AG10803 (cell line): ENCODE measurements around the gene ITGA3.

Experiments used
- DNase-seq: peaks from one replicate; pipeline ENCODE4 v3.0.0; 2010; ENCODE audit warnings: low read depth
- H3K4me3 ChIP-seq: 2 replicates; pipeline ENCODE4 v1.5.1; 2011; ENCODE audit warnings: mild to moderate bottlenecking, low read length, control low read depth
- TF ChIP-seq, protein P1 (sequence below): conservative IDR thresholded peaks from 2 replicates; pipeline ENCODE4 v1.5.1; 2011; ENCODE audit warnings: mild to moderate bottlenecking, low read length, control low read depth, inconsistent platforms

ITGA3 gene

DNA sequence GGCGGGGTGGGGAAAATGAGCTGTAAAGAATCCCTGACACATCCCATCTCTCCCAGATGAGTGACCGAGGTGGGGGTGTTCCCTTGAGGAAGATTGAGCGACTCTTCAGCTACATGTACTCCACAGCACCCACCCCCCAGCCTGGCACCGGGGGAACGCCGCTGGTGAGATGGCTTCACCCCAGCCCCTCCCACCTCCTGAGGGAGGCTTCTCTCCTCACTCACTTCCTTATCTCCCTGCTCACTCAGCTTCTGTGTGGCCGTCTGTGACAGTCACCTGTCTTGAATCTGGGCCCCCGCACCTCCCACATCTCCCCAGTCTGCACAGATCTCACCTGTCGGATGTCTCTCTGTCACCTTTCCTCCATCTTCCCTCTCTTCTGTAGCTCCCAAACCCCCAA lies 52.6 kb downstream of the ITGA3 start:
- TF ChIP-seq, protein P1, sequence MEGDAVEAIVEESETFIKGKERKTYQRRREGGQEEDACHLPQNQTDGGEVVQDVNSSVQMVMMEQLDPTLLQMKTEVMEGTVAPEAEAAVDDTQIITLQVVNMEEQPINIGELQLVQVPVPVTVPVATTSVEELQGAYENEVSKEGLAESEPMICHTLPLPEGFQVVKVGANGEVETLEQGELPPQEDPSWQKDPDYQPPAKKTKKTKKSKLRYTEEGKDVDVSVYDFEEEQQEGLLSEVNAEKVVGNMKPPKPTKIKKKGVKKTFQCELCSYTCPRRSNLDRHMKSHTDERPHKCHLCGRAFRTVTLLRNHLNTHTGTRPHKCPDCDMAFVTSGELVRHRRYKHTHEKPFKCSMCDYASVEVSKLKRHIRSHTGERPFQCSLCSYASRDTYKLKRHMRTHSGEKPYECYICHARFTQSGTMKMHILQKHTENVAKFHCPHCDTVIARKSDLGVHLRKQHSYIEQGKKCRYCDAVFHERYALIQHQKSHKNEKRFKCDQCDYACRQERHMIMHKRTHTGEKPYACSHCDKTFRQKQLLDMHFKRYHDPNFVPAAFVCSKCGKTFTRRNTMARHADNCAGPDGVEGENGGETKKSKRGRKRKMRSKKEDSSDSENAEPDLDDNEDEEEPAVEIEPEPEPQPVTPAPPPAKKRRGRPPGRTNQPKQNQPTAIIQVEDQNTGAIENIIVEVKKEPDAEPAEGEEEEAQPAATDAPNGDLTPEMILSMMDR = no peak
- H3K4me3 ChIP-seq = no peak overlapping the region
- no peak for DNase-seq

DNA sequence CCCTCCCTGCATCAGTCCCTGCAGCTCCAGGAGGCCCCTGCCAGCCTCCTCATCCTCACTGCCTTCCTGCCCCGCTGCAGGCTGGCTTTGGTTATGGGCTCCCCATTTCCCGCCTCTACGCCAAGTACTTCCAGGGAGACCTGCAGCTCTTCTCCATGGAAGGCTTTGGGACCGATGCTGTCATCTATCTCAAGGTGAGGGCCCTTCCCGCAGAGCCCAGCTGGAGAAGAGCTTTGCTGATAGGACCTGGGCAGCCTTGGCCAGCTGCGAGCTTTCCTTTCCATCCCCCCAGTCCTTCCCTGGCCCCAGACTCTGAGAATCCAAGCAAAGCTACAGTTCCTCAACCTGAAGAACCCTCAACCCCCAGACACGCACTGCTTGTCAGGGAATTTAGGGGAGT lies 53.3 kb downstream of the ITGA3 start:
- H3K4me3 ChIP-seq = no peak overlapping the region
- no peak for DNase-seq
- TF ChIP-seq, protein P1 = no peak

DNA sequence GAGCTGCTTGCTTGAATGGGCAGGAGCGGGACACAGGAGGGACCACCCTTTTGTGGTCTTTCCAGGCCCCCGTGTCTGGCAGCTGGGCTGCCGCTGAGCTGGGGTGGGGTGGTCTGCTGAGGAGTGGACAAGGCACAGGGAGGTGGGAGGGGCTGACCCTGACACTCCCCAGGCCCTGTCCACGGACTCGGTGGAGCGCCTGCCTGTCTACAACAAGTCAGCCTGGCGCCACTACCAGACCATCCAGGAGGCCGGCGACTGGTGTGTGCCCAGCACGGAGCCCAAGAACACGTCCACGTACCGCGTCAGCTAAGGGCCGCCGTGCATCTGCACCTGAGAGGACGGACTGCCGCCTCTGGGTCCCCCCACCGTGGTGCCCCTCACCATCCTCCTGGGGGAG lies 53.9 kb downstream of the ITGA3 start:
- TF ChIP-seq, protein P1 = no peak
- DNase-seq = no peak
- H3K4me3 ChIP-seq = no peak overlapping the region

DNA sequence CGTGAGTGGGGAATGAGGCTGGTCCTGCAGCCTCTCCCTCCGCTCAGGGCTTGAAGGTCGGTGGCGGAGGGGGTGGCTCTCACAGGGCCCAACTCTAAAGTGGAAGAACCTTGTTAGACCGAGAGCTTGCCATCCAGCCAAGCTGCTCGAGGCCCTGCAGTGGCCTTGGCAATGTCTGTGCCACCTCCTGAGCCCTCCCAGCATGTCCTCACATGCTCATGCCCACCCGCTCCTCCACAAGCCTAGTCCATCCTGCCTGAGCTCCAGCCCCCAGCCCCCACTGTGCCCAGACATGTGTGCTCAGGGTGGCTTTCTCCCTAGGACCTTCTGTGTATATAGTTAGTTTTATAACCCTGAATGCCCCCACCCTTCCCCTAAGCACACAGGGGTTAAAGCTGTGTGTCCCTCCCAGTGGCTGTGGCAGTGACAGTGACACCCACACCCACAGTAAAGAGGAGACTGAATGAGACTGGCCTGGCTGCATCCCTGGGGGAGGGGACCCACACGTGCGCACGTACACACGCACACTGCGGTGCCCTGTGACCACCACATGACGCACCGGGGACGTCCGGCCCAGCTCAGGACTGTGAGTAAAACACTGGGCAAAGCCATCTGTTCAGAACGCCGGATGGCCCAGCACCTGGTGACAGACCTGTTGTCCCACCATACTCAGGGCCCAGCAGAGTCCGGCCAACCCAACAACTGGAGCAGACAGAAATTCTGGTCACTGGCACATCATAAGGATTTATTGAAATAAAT lies 54.9 kb downstream of the ITGA3 start:
- no peak overlapping the region for H3K4me3 ChIP-seq
- TF ChIP-seq, protein P1 = no peak
- DNase-seq = no peak

DNA sequence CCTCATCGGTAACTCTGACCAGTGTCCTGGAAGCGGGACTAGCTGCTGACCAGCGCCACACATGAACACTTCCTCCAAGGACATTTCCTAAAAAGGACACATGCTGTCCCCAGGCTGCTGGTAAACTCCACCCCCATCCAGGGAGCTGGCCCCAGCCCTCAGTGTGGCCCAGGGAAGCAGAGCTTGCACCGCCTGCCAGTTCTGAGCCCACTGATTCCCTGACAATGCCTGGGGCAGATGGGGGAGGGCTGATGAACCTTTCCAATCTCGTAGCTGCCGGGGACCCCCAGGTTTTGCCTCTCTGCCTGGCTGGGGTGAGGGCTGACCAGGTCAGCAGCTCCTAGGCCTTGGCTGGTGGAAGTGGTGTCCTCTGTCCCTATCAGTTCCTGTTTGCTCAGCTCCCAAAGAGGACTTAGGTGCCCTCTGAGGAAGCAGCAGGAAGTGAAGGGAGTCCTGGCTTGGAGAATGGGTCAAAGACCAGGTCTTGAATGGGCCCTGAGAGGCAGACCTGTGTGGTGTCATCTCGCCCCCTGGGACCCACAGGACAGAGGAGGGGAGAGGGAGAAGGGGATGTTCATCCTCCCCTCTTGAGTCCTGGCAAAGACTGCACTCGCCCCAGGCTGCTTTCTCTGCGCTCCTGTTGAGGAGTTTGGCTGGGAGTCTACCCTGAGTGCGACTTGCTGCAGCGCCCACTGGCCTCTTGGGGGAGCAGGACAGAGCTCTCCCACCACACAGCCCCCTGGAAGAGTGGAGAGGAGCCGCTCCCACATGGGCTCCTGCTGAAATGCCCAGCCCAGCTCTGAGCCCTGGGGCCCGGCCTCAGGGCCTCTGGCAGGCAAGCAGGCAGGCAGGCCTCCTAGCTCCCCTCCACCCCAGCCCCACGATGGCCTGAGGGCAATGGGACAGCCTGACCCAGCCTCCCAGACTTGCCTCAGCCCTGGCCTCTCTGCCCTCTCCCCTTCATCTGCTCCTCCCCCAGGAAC lies 56.1 kb downstream of the ITGA3 start:
- H3K4me3 ChIP-seq = no peak overlapping the region
- TF ChIP-seq, protein P1 = no peak

DNA sequence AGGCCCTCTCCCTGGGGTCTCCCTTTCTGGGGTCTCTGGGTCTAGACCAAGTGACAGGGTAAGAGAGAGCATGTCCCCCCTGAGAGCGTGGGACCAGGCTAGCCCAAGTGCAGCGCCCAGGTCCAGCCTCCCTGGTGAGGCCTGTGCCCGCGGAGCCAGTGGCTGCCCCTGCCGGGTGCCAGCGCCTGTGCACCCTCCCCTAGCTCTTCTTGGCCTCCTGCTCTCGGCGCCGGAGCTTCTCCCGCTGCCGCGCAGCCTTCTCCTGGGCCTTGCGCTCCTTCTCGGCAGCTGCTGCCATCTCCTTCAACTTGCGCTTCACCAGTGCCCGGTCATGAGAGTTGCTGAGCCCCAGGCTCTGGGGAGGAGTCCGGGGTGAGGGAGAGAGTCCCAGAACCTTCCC lies 56.8 kb downstream of the ITGA3 start:
- no peak overlapping the region for H3K4me3 ChIP-seq
- DNase-seq = no peak
- TF ChIP-seq, protein P1 = no peak

More for the DNA sequence above, 56.1 kb downstream of the ITGA3 start:
- DNase-seq = no peak
